ENCODE data around the gene RRH. TPM values are rescaled to one million over a fixed set of nuclear protein-coding genes. Genes with fewer than 3 reads are reported as not detected.
"Not testable (repeated sequence)": the region's sequence is repeated elsewhere in the genome, so short reads cannot be mapped to it uniquely, and the experiment has no call there.

RRH gene
- total RNA-seq: not detected
- long read RNA-seq: 0 reads

GRCh38 chr4:109827672-109828071 lies at the start of gene RRH:
RRH (plus strand) TSS chr4:109827972; CDS start chr4:109828028, 56 bp downstream.
- DNase-seq: no peak
- ATAC-seq: no peak
- intact Hi-C loops (cut with DNase I, micrococcal nuclease): loop anchor here in 1 of 2 donors (5.0 kb wide), 1 partner anchor 405 kb away; no protein-coding TSS in a partner anchor

- DNase-seq; intact Hi-C loops (cut with DNase I, micrococcal nuclease); ATAC-seq: not testable (repeated sequence)
These were observed 45.7 kb upstream of the RRH start for GRCh38 chr4:109782092-109782491.

GRCh38 chr4:109786846-109787245 lies 40.9 kb upstream of the RRH start:
- intact Hi-C loops (cut with DNase I, micrococcal nuclease): no loop called here
- no peak for ATAC-seq
- no peak for DNase-seq

- ATAC-seq: no peak
- intact Hi-C loops (cut with DNase I, micrococcal nuclease): no loop called here
- no peak for DNase-seq
These were observed 40.0 kb upstream of the RRH start for GRCh38 chr4:109787807-109788206.

- ATAC-seq (no peak), DNase-seq (no peak)
- intact Hi-C loops (cut with DNase I, micrococcal nuclease): no loop called here
These were observed 32.7 kb upstream of the RRH start for GRCh38 chr4:109795059-109795458.

GRCh38 chr4:109798866-109799265 lies 28.9 kb upstream of the RRH start:
- intact Hi-C loops (cut with DNase I, micrococcal nuclease): no loop called here
- peak; percentile 30 for ATAC-seq
- no peak for DNase-seq

GRCh38 chr4:109801099-109801789 lies 26.5 kb upstream of the RRH start:
- DNase-seq (no peak), ATAC-seq (no peak)
- intact Hi-C loops (cut with DNase I, micrococcal nuclease): no loop called here

GRCh38 chr4:109801895-109802319 lies 25.9 kb upstream of the RRH start, which contains the start of gene CFI:
CFI (minus strand) TSS chr4:109801999; CDS start chr4:109801971, 28 bp downstream.
- intact Hi-C loops (cut with DNase I, micrococcal nuclease): no loop called here
- no peak for DNase-seq
- ATAC-seq: peak; percentile 25

- ATAC-seq: peak; percentile 77
- DNase-seq: no peak
- intact Hi-C loops (cut with DNase I, micrococcal nuclease): no loop called here
These were observed 23.7 kb upstream of the RRH start for GRCh38 chr4:109803924-109804571.

GRCh38 chr4:109809655-109810054 lies 18.1 kb upstream of the RRH start:
- ATAC-seq: no peak
- DNase-seq: no peak
- intact Hi-C loops (cut with DNase I, micrococcal nuclease): loop anchor here in 1 of 2 donors (10.0 kb wide), 1 partner anchor 105 kb away; the partner anchor contains the start of gene CASP6

GRCh38 chr4:109810552-109811387 lies 17.0 kb upstream of the RRH start:
- DNase-seq (peak in 1 of 2 donors; percentile 30), ATAC-seq (no peak)
- intact Hi-C loops (cut with DNase I, micrococcal nuclease): loop anchor here in 1 of 2 donors (10.0 kb wide), 1 partner anchor 106 kb away; the partner anchor contains the start of gene CASP6

- intact Hi-C loops (cut with DNase I, micrococcal nuclease): loop anchor here in 1 of 2 donors (10.0 kb wide), 1 partner anchor 107 kb away; the partner anchor contains the start of gene CASP6
These were observed 16.1 kb upstream of the RRH start for GRCh38 chr4:109811707-109812106.

GRCh38 chr4:109815151-109816081 lies 12.4 kb upstream of the RRH start, which contains the start of gene GAR1:
GAR1 (plus strand) TSS chr4:109815762; CDS start chr4:109816165, 403 bp downstream.
- DNase-seq: peak; percentile 94 to 96
- intact Hi-C loops (cut with DNase I, micrococcal nuclease): loop anchor here in 1 of 2 donors (10.0 kb wide), 1 partner anchor 111 kb away; the partner anchor contains the start of gene CASP6
- ATAC-seq: peak; percentile 97

More at GRCh38 chr4:109811707-109812106, 16.1 kb upstream of the RRH start:
- no peak for ATAC-seq
- no peak for DNase-seq

- DNase-seq (peak in 1 of 2 donors; percentile 47), ATAC-seq (peak; percentile 17)
- intact Hi-C loops (cut with DNase I, micrococcal nuclease): loop anchor here in 1 of 2 donors (10.0 kb wide), 1 partner anchor 111 kb away; the partner anchor contains the start of gene CASP6
These were observed 11.7 kb upstream of the RRH start for GRCh38 chr4:109816082-109816442.

GRCh38 chr4:109816894-109817293 lies 10.9 kb upstream of the RRH start:
- ATAC-seq (no peak), DNase-seq (no peak)
- intact Hi-C loops (cut with DNase I, micrococcal nuclease): loop anchor here in 1 of 2 donors (10.0 kb wide), 1 partner anchor 112 kb away; the partner anchor contains the start of gene CASP6

- intact Hi-C loops (cut with DNase I, micrococcal nuclease): loop anchor here in 1 of 2 donors (10.0 kb wide), 1 partner anchor 113 kb away; the partner anchor contains the start of gene CASP6
- DNase-seq (no peak), ATAC-seq (no peak)
These were observed 9.5 kb upstream of the RRH start for GRCh38 chr4:109818268-109818667.

- DNase-seq (no peak), ATAC-seq (no peak)
- intact Hi-C loops (cut with DNase I, micrococcal nuclease): no loop called here
These were observed 7.2 kb upstream of the RRH start for GRCh38 chr4:109820563-109820962.

- DNase-seq: no peak
- intact Hi-C loops (cut with DNase I, micrococcal nuclease): no loop called here
- no peak for ATAC-seq
These were observed 6.6 kb upstream of the RRH start for GRCh38 chr4:109821185-109821584.

All from left colon (tissue), 2 donors.